OCI-LY7 (cell line): Measurements from ENCODE around the gene VEGFA. TPM values are rescaled to one million over a fixed set of nuclear protein-coding genes. Genes with fewer than 3 reads are reported as not detected.
A peak's percentile ranks its signal among the peaks of the same experiment; 100 is the strongest.

ENCODE experiments used
- BruUV-seq: library from RNA; stranded (reverse); fragments of 400-500 nt; replicated peaks from 2 replicates; lab custom pipeline; 2021; lab: Mats Ljungman, UMichigan
- CTCF ChIA-PET: fragments of 300-600 bp; sonication (Branson Sonifier 250); formaldehyde crosslinking; loops from one replicate; lab custom pipeline; 2022; ENCODE audit warnings: antibody characterized with exemption; ENCODE audit not compliant: unreplicated experiment; lab: Charles Lee
- POLR2A ChIA-PET: fragments of 300-600 bp; sonication (Branson Sonifier 250); formaldehyde crosslinking; loops from one replicate; lab custom pipeline; 2022; ENCODE audit warnings: antibody characterized with exemption; lab: Charles Lee
- DNase-seq: peaks from one replicate; pipeline ENCODE4 v3.0.0-alpha.2; 2015; ENCODE audit warnings: low spot score
- H2AFZ ChIP-seq: fragments of 200-600 bp; sonication (generic), shearing (Covaris generic); 2 replicates; pipeline ENCODE4 v1.6.1; 2014; ENCODE audit warnings: mild to moderate bottlenecking, antibody characterized with exemption, low read length, moderate library complexity
- H3K27ac ChIP-seq: fragments of 200-600 bp; sonication (generic); 2 replicates; pipeline ENCODE4 v1.5.1; 2014; ENCODE audit warnings: mixed run types, low read depth, mild to moderate bottlenecking, moderate library complexity, low read length, inconsistent platforms; ENCODE audit not compliant: poor library complexity, severe bottlenecking
- H3K36me3 ChIP-seq: fragments of 200-600 bp; sonication (generic); 2 replicates; pipeline ENCODE4 v1.6.1; 2014; ENCODE audit warnings: mild to moderate bottlenecking, antibody characterized with exemption, low read length, moderate library complexity, mixed read lengths; ENCODE audit not compliant: insufficient read depth
- H3K4me1 ChIP-seq: fragments of 200-600 bp; sonication (generic); 2 replicates; pipeline ENCODE4 v1.5.1; 2014; ENCODE audit warnings: mild to moderate bottlenecking, low read length; ENCODE audit not compliant: insufficient read depth, poor library complexity, severe bottlenecking
- H3K4me2 ChIP-seq: fragments of 200-600 bp; sonication (generic); 2 replicates; pipeline ENCODE4 v1.6.1; 2014; ENCODE audit warnings: mild to moderate bottlenecking, low read length
- H3K4me3 ChIP-seq: fragments of 200-600 bp; sonication (generic); 2 replicates; pipeline ENCODE4 v1.5.1; 2014; ENCODE audit warnings: mild to moderate bottlenecking, low read depth, low read length; ENCODE audit not compliant: poor library complexity, severe bottlenecking
- H3K79me2 ChIP-seq: fragments of 200-600 bp; sonication (generic); 2 replicates; pipeline ENCODE4 v1.6.1; 2016; ENCODE audit warnings: low read depth, mild to moderate bottlenecking, low read length, moderate library complexity, mixed read lengths; ENCODE audit not compliant: insufficient read depth
- H3K9me2 ChIP-seq: fragments of 200-600 bp; sonication (generic); 2 replicates; pipeline ENCODE4 v1.6.1; 2016; ENCODE audit warnings: mild to moderate bottlenecking, low read length, mixed read lengths; ENCODE audit not compliant: insufficient read depth
- H3K9me3 ChIP-seq: fragments of 200-600 bp; sonication (generic); 2 replicates; pipeline ENCODE4 v1.6.1; 2014; ENCODE audit warnings: mild to moderate bottlenecking, mixed run types, low read length, mixed read lengths
- H4K20me1 ChIP-seq: fragments of 200-600 bp; sonication (generic); 2 replicates; pipeline ENCODE4 v1.6.1; 2014; ENCODE audit warnings: mild to moderate bottlenecking, antibody characterized with exemption, low read length, moderate library complexity, mixed read lengths; ENCODE audit not compliant: insufficient read depth
- CTCF ChIP-seq: fragments of 200-600 bp; sonication (generic); conservative IDR thresholded peaks from 2 replicates; pipeline ENCODE4 v1.5.1; 2014; ENCODE audit warnings: mild to moderate bottlenecking, antibody characterized with exemption, low read length, moderate library complexity, mixed read lengths
- EZH2phosphoT487 ChIP-seq: fragments of 200-600 bp; sonication (generic); IDR thresholded peaks from 2 replicates; pipeline ENCODE4 v1.6.1; 2018; ENCODE audit warnings: low read depth, borderline replicate concordance, mild to moderate bottlenecking, mixed run types, antibody characterized with exemption, low read length, moderate library complexity, mixed read lengths
- intact Hi-C: fragments of 100-400 bp; cut with micrococcal nuclease; formaldehyde crosslinking; loops from one replicate; pipeline ENCODE4 v1.10.0; 2022; ENCODE audit not compliant: unreplicated experiment
- total RNA-seq, 2 experiments: library from RNA; depleted of rRNA in 1 of 2; stranded (reverse); fragments of >200 nt in 1 of 2; shearing (Covaris generic) in 1 of 2; gene quantifications; 2 replicates each; pipeline ENCODE4 v1.2.3, GENCODE V29; 2014 to 2022

The VEGFA gene
- total RNA-seq, 2 experiments from 2014 or later = 59.7 to 88.5 TPM

GRCh38 chr6:43773980-43774775 lies 4.2 kb downstream of the VEGFA start:
- H2AFZ ChIP-seq = no peak overlapping the region
- H3K9me3 ChIP-seq = no peaks in the 10 kb centered on the region
- peak overlapping the region; percentile 80 for H3K4me3 ChIP-seq
- no TSS peak for BruUV-seq
- no peak overlapping the region for H3K27ac ChIP-seq
- no peaks in the 10 kb centered on the region for H3K9me2 ChIP-seq
- TF ChIP-seq CTCF (no peak), EZH2phosphoT487 (no peak)
- intact Hi-C loops = loop anchor here (1.0 to 10.0 kb wide), 3 partner anchors 50 to 451 kb away; partner anchors contain the start of gene SLC29A1
- ChIA-PET POLR2A (interaction anchor here (0.9 to 1.9 kb wide), 3 partner anchors 59 to 104 kb away, joined by 3 to 8 read pairs (median 3); no protein-coding TSS in a partner anchor), CTCF (no interaction called here)
- peaks cover 28% of the 10 kb centered on the region for H3K36me3 ChIP-seq
- peaks cover 47% of the 10 kb centered on the region for H3K4me1 ChIP-seq
- no peak for DNase-seq
- peak overlapping the region; percentile 95 for H3K4me2 ChIP-seq
- H4K20me1 ChIP-seq = no peaks in the 10 kb centered on the region
- no peaks in the 10 kb centered on the region; the same call in 1 of the 2 replicates for H3K79me2 ChIP-seq

- no peaks in the 10 kb centered on the region for H3K9me3 ChIP-seq
- peak; percentile 57 for DNase-seq
- no peak overlapping the region for H3K27ac ChIP-seq
- no TSS peak for BruUV-seq
- H3K4me1 ChIP-seq = peaks cover 43% of the 10 kb centered on the region
- CTCF ChIA-PET = no interaction called here
- H3K36me3 ChIP-seq = peaks cover 29% of the 10 kb centered on the region
- no peaks in the 10 kb centered on the region; the same call in 1 of the 2 replicates for H3K79me2 ChIP-seq
- 0 out of 2 replicates have a peak overlapping the region, but pooled peaks have one; percentile 95 for H3K4me2 ChIP-seq
- TF ChIP-seq CTCF = peak; percentile 82
- TF ChIP-seq EZH2phosphoT487 = no peak
- no peak overlapping the region for H2AFZ ChIP-seq
- no peak overlapping the region for H3K4me3 ChIP-seq
- intact Hi-C loops = loop anchor here (10.0 kb wide), 1 partner anchor 450 kb away; the partner anchor contains the start of gene SLC29A1
- POLR2A ChIA-PET = interaction anchor here (0.9 to 1.1 kb wide), 2 partner anchors 99 to 105 kb away, joined by 3 read pairs; no protein-coding TSS in a partner anchor
- no peaks in the 10 kb centered on the region for H4K20me1 ChIP-seq
- no peaks in the 10 kb centered on the region for H3K9me2 ChIP-seq
Observed at GRCh38 chr6:43774776-43775534, 4.9 kb downstream of the VEGFA start.
